Measurements from ENCODE around the gene KCNC1.

- TF ChIP-seq CTCF (conservative IDR thresholded peaks at IDR 0.05; ENCODE audit: low read length) (no peak), EZH2phosphoT487 (IDR thresholded peaks at IDR 0.05; ENCODE audit: borderline replicate concordance) (no peak)
These were observed 2.0 kb downstream of the KCNC1 start for GRCh38 chr11:17736579-17736893.

Data from Loucy (cell line).